ENCODE results near the gene ZNF672. TPM values are rescaled to one million over a fixed set of nuclear protein-coding genes. Genes with fewer than 3 reads are reported as not detected.

Gene ZNF672
- total and polyA plus RNA-seq, 2 of the 13 experiments (the other 11 are each of a cell fraction or from before 2014, with no cell fraction given), result 17.2 to 22.9 TPM

- TF ChIP-seq, protein P1, sequence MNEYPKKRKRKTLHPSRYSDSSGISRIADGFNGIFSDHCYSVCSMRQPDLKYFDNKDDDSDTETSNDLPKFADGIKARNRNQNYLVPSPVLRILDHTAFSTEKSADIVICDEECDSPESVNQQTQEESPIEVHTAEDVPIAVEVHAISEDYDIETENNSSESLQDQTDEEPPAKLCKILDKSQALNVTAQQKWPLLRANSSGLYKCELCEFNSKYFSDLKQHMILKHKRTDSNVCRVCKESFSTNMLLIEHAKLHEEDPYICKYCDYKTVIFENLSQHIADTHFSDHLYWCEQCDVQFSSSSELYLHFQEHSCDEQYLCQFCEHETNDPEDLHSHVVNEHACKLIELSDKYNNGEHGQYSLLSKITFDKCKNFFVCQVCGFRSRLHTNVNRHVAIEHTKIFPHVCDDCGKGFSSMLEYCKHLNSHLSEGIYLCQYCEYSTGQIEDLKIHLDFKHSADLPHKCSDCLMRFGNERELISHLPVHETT (CRISPR knock-in tag; conservative IDR thresholded peaks at IDR 0.05), result peak; percentile 14; the same call in 1 of the 2 replicates
- TF ChIP-seq ASH2L (IDR thresholded peaks at IDR 0.05; ENCODE audit: insufficient read length, low read depth, low read length), result peak; percentile 33
- TF ChIP-seq MYNN (CRISPR knock-in tag; IDR thresholded peaks at IDR 0.05; ENCODE audit: low read depth), result 0 out of 2 replicates have a peak, but pooled peaks have one; percentile 24
- TF ChIP-seq ZNF251 (CRISPR knock-in tag; IDR thresholded peaks at IDR 0.05), result no peak
- peak; percentile 77; the same call in 1 of the 2 replicates for TF ChIP-seq KDM4B (CRISPR knock-in tag; IDR thresholded peaks at IDR 0.05)
- TF ChIP-seq POLR2AphosphoS2 (IDR thresholded peaks at IDR 0.05; ENCODE audit: low read depth, low read length), result no peak
- TF ChIP-seq ZNF10 (CRISPR knock-in tag; IDR thresholded peaks at IDR 0.05; ENCODE audit: borderline replicate concordance, low read depth), result no peak
- peak; percentile 64; the same call in 1 of the 2 replicates for TF ChIP-seq GABPB1 (CRISPR knock-in tag; IDR thresholded peaks at IDR 0.05)
- peak; percentile 40; the same call in 1 of the 2 replicates for TF ChIP-seq ZNF782 (CRISPR knock-in tag; IDR thresholded peaks at IDR 0.05; ENCODE audit: borderline replicate concordance)
- TF ChIP-seq ARID4A (CRISPR knock-in tag; IDR thresholded peaks at IDR 0.05; ENCODE audit: borderline replicate concordance), result peak; percentile 75
- TF ChIP-seq ZNF432 (CRISPR knock-in tag; IDR thresholded peaks at IDR 0.05; ENCODE audit: borderline replicate concordance), result no peak
- TF ChIP-seq ZFP36L2 (CRISPR knock-in tag; IDR thresholded peaks at IDR 0.05), result no peak
- TF ChIP-seq, protein P2, sequence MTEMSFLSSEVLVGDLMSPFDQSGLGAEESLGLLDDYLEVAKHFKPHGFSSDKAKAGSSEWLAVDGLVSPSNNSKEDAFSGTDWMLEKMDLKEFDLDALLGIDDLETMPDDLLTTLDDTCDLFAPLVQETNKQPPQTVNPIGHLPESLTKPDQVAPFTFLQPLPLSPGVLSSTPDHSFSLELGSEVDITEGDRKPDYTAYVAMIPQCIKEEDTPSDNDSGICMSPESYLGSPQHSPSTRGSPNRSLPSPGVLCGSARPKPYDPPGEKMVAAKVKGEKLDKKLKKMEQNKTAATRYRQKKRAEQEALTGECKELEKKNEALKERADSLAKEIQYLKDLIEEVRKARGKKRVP (CRISPR knock-in tag; IDR thresholded peaks at IDR 0.05), result no peak
- peak; percentile 1; the same call in 1 of the 2 replicates for TF ChIP-seq STAG1 (CRISPR knock-in tag; IDR thresholded peaks at IDR 0.05)
- no peak for TF ChIP-seq KDM1A (CRISPR knock-in tag; IDR thresholded peaks at IDR 0.05)
- 0 out of 2 replicates have a peak, but pooled peaks have one; percentile 50 for TF ChIP-seq ZNF512 (CRISPR knock-in tag; IDR thresholded peaks at IDR 0.05)
- no peak for TF ChIP-seq FOXK1 (CRISPR knock-in tag; IDR thresholded peaks at IDR 0.05; ENCODE audit: borderline replicate concordance, low read depth)
- TF ChIP-seq RORA (CRISPR knock-in tag; IDR thresholded peaks at IDR 0.05), result no peak
- no peak for TF ChIP-seq ZNF30 (CRISPR knock-in tag; IDR thresholded peaks at IDR 0.05)
Observed at GRCh38 chr1:248862998-248863881, 25.2 kb downstream of the ZNF672 start (continued).

Data from HepG2 (cell line).